ENCODE measurements around the gene HPGDS.
"Not testable (repeated sequence)": the region's sequence is repeated elsewhere in the genome, so short reads cannot be mapped to it uniquely, and the experiment has no call there.

HPGDS gene

DNA sequence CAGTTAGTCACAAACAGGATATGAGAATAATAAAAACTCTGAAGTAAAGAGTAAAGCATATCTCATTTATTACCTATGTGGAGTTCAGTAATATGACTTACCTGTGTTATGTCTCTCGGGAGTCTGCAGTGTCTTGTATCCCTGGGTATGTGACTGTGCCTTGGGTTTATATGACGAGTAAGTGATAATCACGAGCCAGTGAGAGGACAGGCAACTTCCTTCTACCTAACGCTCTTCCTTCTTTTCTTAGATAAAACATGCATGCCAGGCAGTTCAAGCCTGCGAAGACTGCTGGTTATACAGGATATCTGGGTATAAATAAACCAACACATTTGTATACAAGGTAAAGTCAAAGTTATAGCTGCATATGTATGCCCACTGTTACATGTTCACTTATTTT lies at the start of gene HPGDS:
Gene HPGDS, minus strand, starts transcription at position 143 of the 400 bp plus-strand sequence. CDS start 8,207 bp downstream, outside the sequence.
- DNase-seq (ENCODE audit: low read depth) = no peak

DNA sequence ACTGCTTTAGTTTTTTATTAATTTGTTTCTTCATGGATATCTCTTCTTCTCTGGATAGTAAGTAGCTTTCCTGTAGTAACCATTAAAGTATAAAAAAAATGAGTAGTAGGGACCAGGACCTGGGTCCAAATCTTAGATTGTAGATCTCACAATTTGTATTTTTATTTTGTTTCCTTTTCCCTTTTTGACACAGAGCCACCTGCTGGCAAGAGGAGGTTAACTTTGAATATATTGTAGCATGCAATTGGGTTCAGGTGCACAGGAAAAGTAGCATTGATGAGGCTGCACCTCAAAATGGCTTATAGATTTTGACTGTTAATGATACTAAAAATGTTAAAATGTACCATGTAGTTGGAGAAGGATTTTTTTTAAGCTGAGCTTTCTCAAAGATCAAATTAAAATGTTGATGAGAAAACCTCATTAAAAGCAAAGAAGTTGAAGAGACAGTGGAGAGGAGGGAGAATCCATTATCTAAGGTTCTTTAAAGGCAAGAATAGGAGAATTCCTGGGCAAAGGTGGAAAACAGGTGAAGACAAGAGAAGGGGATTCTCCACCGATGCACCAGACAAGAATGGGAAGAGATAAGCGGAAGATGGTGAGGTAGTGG lies 48.3 kb upstream of the HPGDS start:
- no peak for DNase-seq (ENCODE audit: low read depth)

DNA sequence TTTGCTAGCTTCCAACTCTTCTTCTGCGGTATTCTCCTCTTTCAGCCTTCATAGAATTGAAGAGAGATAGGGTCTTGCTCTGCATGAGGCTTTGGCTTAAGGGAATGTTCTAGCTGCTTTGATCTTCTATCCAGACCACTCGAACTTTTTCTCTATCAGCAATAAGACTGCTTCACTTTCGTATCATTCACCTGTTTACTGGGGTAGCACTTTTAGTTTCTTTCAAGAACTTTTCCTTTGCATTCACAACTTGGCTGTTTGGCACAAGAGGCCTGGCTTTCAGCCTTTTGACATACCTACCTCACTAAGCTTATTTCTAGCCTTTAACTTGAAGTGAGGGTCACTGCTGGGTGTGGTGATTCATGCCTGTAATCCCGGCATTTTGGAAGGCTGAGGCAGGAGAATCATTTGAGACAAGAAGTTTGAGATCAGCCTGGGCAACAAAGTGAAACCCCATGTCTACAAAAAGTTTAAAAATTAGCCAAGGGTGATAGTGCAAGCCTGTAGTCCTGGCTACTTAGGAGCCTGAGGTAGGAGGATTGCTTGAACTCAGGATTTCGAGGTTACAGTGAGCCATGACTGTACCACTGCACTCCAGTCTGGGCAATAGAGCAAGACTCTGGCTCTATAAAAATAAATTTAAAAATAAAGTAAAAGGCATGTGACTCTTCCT lies 47.1 kb upstream of the HPGDS start:
- DNase-seq (ENCODE audit: low read depth) = no peak

DNA sequence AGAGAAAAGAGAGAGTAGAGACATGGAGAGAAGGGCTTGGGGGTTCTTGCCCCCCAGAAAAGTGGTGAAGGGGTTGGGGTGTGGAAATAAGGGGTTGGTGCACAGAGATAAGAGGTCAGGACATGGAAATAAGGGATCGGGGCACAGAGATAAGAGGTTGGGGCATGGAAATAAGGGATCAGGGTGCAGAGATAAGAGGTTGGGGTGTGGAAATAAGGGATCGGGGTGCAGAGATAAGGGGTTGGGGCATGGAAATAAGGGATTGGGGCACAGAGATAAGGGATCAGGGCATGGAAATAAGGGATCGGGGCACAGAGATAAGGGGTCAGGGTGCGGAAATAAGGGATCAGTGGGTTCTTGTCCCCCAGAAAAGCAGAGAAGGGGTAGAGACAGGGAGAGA lies 45.3 kb upstream of the HPGDS start:
- DNase-seq (ENCODE audit: low read depth) = not testable (repeated sequence)

DNA sequence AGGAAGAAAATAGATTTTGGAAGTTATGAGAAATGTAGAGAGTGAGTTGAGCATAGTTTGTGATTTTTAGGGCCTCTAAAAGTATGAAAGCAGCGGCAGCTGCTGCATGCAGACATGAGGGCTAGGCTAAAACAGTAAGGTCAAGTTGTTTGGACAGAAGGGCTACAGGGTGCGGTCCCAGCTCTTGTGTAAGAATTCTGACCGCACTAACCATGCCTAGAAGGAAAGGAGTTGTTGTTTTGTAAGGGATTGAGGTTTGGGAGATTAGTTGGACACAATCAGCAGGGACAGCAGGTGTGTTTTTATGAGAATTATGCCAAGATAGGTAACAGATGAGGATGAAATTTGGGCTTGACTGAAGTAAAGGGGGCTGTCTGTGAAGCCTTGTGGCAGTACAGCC lies 42.8 kb upstream of the HPGDS start:
- not testable (repeated sequence) for DNase-seq (ENCODE audit: low read depth)

DNA sequence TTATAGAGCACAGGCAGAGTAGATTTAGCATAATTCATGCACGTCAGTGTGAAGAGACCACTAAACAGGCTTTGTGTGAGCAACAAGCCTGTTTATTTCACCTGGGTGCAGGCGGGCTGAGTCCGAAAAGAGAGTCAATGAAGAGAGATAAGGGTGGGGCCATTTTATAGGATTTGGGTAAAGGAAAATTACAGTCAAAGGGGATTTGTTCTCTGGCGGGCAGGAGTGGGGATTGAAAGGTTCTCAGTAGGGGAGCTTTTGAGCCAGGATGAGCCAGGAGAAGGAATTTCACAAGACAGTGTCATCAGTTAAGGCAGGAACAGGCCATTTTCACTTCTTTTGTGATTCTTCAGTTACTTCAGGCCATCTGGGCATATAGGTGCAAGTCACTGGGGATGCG lies 40.3 kb upstream of the HPGDS start:
- DNase-seq (ENCODE audit: low read depth) = not testable (repeated sequence)

DNA sequence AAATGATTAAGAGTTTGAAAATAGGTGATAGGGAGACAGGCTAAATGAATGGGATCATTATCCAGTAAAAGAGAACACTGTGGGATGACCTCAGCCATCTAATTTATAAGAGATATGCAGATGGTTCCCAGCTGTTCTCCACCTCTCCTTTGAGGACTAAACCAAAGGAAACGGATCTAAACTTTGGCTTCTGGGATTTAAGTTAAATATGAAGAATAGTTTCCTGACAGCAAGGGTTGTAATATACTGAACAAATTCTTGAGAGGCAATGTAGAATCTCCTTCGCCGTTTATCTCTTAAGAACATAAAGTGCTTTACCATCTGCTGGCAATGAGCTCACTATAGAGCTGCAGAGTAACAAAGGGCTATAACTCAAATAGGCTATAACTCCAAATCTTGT lies 35.4 kb upstream of the HPGDS start:
- DNase-seq (ENCODE audit: low read depth) = no peak

DNA sequence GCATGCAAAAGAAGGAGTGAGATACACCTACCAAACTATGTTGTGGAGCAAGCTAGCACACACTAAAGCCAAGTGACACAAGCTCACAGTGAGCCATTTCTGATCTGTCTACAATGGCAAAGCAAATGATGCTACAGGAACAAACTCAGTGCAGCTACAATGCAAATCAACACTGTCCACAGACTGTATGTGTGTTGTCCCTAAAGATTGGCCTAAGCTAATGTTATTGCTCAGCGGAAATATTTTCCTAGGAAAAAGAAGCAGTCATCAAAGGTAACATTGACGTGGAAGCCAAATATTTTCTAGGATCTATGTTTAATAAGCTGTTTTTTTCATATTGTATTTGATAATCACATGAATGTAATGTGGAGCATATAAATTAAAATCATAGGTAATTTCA lies 34.7 kb upstream of the HPGDS start:
- no peak for DNase-seq (ENCODE audit: low read depth)

DNA sequence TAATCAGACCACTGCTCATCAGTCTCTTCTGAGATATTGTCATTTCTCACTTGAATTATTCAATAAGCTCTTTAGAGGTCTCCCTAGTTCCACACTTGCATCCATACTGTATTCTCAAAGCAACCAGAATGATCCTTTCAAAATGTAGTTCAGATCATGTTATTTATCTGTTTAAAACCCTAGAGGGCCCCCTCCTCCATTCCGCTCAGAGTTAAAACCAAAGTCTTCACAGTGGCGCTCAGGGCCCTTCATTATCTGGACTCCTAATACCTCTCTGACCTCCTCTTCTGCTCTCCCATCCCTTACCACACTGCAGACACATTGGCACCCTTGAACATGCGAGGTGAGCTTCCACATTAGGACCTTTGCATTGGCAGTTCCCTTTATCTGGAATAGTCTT lies 32.7 kb upstream of the HPGDS start:
- no peak for DNase-seq (ENCODE audit: low read depth)

DNA sequence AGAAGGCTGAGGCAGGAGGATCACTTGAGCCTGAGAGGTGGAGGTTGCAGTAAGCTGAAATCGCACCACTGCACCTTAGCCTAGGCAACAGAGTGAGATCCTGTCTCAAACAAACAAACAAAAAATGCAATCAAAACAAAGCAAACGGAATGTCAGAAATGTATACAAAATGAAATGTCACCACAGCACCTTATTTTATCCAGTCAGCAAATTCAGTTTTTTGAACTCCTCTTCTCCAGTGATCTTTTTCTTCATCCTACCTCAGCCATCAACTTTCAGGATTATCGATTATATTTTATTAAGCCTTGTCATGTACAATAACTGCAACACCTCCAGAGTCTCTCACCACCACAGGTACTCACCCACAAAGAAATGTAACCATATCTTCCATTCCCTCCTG lies 31.1 kb upstream of the HPGDS start:
- DNase-seq (ENCODE audit: low read depth) = no peak

DNA sequence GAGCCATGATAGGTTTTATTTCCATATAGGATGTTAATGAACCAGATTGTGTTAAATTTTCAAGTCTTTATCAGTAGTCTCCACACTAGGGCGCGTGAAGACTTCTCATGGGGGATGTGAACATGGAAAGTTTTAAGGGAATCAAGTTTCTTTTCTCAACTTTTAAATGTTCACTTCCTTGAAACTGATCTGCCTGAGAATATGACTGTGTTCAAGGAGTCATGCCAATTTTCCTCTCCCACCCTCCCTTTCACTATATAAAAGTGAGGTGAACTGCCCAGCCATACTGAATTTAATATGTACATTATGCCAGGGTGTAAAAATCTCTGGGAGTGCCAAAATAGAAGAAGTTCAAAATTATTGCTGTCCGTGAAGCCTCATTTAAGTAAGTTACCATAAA lies 30.4 kb upstream of the HPGDS start:
- DNase-seq (ENCODE audit: low read depth) = no peak

DNA sequence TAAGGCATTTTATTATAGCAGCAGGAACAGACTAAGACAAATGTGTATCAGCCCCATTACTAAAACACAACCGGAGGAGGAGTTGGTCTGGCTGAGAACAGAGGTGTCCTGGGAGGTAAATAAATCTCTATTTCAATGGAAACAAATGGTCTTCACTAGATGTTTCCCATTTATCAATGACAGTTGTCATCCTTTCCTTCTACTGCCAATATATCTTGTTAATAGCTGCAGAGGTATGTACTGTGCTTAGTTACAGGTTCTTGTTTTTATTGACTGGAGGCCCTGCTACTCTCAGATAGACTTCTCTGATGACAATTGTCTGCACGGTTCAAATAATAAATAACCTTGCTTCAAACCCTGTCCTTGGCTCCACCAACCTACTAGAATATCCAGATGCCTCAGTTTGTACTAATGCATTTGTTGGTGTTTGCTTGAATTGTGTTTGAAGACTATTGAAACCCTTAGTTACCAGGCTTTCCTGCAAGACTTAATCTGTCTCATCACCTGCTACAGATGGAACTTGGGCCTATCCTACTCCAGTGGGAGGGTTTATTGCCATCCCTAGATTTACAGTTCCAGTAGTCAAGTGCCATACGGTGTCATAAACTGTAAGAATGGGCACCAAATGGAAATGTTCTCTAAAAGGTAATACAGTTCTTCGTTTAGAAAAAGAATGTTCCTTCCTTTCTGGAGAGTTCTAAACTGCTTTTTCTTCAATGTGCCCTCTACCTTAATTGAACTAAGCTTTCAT lies 29.8 kb upstream of the HPGDS start:
- no peak for DNase-seq (ENCODE audit: low read depth)

DNA sequence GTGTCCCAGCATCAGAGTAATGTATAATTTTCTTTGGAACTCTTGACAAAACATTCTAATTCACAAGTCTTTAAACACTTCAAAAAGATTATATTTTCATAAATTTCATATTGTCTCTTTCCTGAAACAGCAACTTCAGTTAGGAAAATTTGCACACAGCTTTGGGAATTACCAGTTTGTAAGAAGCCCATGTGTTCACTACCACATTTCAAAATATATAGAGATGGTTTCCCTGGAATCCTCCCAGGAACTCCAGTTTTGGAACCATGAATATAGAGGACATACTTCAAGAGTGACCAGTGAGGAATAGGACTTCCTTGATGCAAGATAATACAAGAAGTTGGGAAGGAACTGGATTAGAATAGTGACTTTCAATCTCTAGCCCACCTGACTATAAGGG lies 28.7 kb upstream of the HPGDS start:
- DNase-seq (ENCODE audit: low read depth) = no peak

DNA sequence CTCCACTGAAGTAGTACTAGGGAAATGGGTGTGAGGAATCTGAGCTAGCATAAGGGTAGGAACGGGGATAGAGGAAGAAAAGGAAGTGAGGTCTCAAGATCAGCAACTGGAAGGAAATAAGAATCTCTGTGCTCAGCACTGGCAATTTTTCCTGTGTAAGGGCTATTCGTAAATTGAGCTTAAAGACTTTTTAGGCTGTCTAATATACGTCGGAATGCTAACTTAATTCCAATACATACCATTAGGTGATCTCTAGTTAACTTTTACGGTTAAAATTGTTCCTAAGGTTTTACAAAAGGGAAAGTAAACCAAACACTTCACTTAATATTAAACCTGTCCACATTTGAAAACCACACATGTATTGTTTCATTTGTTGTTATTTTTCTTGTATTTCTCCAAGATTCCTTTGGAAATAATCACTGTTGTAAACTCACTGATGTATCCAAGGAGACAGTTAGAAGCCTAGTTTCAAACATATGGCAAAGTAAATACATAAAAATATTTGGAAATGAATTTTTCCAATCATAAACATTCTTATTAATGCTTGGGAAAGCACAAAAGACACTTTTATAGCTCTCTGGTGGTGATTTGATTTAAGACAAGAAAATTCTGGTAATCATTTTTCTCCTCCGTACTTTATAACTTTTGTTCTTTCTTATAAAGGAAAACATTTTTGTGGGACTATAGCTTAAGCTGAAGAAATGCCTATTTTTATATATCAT lies 28.1 kb upstream of the HPGDS start:
- DNase-seq (ENCODE audit: low read depth) = no peak

DNA sequence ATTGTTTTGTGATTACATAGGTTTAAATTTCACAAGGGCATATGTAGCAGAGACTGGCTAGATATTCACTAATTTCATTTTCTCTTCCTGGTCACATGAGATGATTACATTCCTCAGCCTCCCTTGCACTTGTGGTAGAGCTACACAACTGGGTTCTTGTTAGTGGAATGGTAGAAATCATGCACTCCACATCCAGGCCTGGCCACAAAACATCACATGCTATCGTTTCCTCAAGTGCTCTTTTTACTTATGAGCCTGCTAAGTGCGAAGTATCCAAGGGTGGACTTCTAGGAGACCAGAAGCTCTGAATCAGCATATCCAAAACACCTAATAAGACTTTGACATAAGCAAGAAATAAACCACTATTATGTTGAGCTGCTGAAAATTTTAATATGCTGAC lies 26.4 kb upstream of the HPGDS start:
- DNase-seq (ENCODE audit: low read depth) = no peak

DNA sequence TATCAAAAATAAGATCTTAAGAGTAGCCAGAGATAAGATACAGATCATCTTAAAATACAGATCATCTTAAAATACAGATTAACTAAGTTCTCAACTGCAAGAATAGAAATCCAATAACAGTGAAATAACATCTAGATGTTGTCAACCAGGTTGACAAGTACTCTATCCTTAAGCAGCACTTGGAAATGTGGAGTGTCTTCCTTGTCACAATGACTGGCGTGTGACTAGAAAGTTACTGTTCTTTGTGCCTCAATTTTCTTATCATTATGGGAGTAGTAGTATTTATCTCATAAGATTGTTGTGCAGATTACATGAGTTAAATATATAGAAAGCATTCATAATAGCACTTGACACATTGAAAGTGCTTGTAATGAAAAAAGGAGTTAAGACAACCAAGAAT lies 25.8 kb upstream of the HPGDS start:
- DNase-seq (ENCODE audit: low read depth) = no peak

DNA sequence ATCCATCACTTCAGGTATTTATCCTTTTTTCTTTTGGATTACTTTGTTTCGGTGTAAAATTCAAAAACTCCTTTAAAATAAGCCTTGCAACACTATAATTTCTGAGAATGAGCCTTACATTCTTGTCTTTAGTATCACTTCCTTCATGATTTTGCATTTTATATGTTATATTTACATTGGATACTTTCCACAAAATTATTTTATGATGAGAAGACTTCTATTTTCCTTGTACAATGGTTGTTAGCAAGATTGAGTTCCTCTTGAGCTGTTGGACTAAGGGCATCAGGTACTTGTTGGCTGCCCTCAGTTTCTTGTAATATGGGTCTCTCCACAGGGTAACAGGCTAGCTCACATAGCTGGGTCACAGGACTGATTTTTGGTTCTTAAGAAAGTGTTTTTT lies 22.7 kb upstream of the HPGDS start:
- DNase-seq (ENCODE audit: low read depth) = no peak

DNA sequence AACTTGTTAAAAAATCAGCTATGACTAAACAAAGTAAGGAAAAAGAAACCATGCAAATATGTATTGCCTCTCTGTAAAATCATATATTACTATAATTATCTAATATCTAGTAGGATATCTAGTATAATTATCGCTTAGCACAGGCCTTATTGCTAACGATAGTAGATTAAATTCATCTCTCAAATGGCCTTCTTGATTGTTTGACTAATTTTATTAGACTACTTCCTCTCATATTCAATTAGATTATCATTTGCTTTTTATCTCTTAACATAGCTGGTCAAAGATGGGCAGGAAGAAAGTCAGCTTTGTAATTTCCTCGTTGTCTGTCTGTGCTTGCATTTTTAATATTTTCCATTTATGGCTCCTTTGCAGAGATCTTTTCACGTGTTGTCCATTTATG lies 21.9 kb upstream of the HPGDS start:
- DNase-seq (ENCODE audit: low read depth) = no peak

DNA sequence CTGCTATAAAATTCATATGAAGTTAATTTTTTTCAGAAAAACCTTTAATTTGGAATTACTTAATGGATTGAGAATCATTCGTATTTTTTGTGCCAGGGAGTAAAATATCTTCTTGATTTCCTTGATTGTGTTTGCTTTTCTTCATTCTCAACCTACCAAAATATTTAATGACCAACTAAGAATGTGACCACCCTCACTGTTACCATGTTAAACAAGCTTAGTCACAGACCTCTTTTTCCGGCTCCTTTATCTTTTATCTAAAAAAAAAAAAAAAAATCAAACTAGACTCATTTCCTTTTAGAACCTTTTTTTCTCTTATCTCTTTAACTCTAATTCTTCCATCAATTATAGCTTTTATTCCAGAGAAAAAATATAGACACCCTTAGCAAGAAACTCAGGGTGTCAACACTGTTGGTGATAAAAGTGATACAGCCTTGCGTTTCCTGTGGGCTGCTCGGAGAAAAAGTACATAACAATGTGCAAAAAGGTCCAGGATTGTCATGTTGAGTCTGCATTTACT lies 20.6 kb upstream of the HPGDS start:
- DNase-seq (ENCODE audit: low read depth) = no peak

DNA sequence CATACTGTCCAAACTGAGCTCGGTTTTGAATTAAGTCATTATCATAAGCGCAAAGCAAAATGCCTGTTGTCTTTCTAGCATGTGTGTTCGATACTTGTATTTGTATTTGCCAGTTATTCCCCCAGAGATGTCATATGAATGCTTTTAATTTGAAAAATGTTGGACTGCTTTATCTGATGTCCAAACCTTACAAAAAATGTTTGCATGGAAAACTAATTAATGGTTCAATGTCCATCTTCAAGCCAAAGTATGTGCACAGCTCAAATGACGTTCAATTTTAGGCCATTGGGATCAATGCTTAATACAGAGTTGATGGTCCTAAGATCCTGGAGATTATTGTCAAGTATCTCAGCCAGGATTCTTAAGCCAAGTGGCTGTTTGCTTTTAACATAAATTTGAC lies 17.2 kb upstream of the HPGDS start:
- no peak for DNase-seq (ENCODE audit: low read depth)

DNA sequence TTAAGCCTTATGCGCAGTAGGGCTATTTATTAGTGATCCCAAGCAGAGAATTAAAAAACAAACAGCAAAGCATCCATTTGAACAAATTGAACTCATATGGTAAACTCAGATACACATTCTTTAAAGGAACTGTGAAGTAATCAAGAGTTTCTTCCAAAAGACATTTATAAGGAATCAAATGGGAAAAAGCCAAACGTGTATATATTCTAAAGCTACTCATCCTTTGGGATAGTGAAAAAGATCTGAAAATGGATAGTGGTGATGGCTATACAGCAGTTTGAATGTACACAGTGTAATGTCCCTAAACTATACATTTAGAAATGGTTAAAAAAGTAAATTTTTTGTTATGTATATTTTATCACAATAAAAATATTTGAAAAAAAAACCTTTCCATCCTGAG lies 16.6 kb upstream of the HPGDS start:
- DNase-seq (ENCODE audit: low read depth) = no peak

DNA sequence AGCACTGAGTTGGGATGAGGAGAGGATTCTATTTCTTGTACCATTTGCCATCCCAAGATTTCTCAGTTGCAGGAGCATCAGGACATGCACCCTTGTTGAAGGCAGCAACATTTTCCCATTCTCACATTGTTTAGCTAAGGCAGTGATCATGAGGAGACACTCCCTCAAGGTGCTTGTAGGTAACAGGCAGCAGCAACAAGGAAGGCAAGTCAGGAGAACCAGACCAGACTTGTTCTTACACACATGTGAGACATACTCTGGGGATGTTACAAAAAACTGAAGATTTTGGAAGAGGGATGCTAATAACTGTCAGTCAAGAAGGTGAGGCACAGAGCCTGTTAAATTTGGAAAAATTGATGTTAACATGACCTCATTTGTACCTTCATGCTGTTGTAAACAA lies 15.5 kb upstream of the HPGDS start:
- no peak for DNase-seq (ENCODE audit: low read depth)

DNA sequence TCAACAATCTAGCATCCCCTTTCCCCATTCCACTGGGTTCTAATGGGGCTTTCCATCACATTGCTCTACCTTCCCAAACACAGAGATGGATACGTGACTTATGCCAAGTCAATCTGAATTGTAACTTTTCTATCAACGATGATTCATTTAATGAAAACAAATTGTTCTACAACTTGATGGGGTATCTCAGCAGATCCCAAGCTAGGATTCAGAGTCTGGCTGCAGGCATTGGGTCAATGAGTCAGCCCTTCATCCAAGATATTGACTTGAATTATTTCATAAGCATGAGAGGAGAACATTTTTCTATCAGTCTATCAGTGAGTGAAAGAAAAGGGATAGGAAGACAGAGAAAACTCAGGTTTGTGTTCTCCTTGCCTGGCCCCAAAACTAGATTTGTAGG lies 15.0 kb upstream of the HPGDS start:
- DNase-seq (ENCODE audit: low read depth) = no peak
